ENCODE results near the gene ENOX2.

- TF ChIP-seq CTCF (conservative IDR thresholded peaks at IDR 0.05; ENCODE audit: low read length) (no peak), EZH2phosphoT487 (IDR thresholded peaks at IDR 0.05; ENCODE audit: borderline replicate concordance) (no peak)
Measured at GRCh38 chrX:130604882-130605281, 298.1 kb downstream of the ENOX2 start.
